ENCODE results near the gene TMEM201. TPM values are rescaled to one million over a fixed set of nuclear protein-coding genes. Genes with fewer than 3 reads are reported as not detected.
A peak's percentile ranks its signal among the peaks of the same experiment; 100 is the strongest.

TMEM201 gene
- total and polyA plus RNA-seq, 2 donors (not counting 3 experiments of a cell fraction or from before 2014, with no cell fraction given), result 8.3 to 24.8 TPM

DNA sequence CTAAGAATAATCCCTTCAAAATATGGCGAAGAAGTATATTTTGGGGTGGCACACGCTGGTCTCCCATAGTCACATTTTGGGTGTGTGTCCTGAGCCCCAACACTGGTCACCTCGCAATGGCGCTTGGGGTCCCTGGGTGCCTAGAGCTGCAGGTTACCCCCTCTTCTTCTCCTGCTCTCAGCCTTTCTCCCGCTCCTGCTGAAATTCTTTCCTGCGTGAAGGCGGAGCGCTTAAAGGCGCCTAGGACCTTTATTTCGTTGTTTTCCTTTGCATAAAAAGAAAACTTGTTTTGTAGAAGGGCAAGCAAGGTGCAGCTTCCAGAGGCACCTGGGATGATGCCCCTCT lies 62.5 kb downstream of the TMEM201 start:
- Histone ChIP-seq H3K4me2 (ENCODE audit: insufficient read depth, low read length) (no peak overlapping the region), H2AFZ (ENCODE audit: low read depth, low read length) (no peak overlapping the region), H3K9me3 (replicated peaks; ENCODE audit: control insufficient read depth, insufficient read depth, low read length) (no peaks in the 10 kb centered on the region), H3K4me3 (replicated peaks in 1 of 3; ENCODE audit: insufficient read depth in 1 of 3, low read depth in 1 of 3, low read length in 3 of 3) (no peak overlapping the region), H3K36me3 (ENCODE audit: control insufficient read depth in 2 of 2, extremely low read depth in 1 of 2, insufficient read depth in 2 of 2, low read length in 2 of 2) (no peaks in the 10 kb centered on the region), H3K27me3 (ENCODE audit: control insufficient read depth in 2 of 2, insufficient read depth in 2 of 2, low read length in 2 of 2) (peaks cover 33 to 39% of the 10 kb centered on the region in 2 experiments), H3K27ac (ENCODE audit: insufficient read depth, low read depth, low read length) (no peak overlapping the region), H3K79me2 (ENCODE audit: control insufficient read depth, insufficient read depth, low read length) (no peaks in the 10 kb centered on the region), H4K20me1 (replicated peaks; ENCODE audit: control insufficient read depth, extremely low read depth, insufficient read depth, low read length) (no peaks in the 10 kb centered on the region), H3K9me1 (replicated peaks; ENCODE audit: control insufficient read depth, extremely low read depth, insufficient read depth, low read length) (no peaks in the 10 kb centered on the region), H3K4me1 (ENCODE audit: control insufficient read depth, extremely low read depth, insufficient read depth, low read length) (peaks cover 7% of the 10 kb centered on the region), H3K9ac (replicated peaks; ENCODE audit: extremely low read depth, insufficient read depth, low read length) (no peak overlapping the region)
- dilution Hi-C loops (cut with MboI; ENCODE audit: extremely low pct_ligation_motif_present, low sequenced_read_pairs), result no loop called here
- TF ChIP-seq EZH2 (IDR thresholded peaks at IDR 0.05; ENCODE audit: borderline replicate concordance, low read depth, low read length, severe bottlenecking), result no peak
- no peak for TF ChIP-seq MYC (IDR thresholded peaks at IDR 0.05; ENCODE audit: low read depth, low read length)
- TF ChIP-seq POLR2A (IDR thresholded peaks at IDR 0.05; ENCODE audit: low read depth, low read length), result no peak
- TF ChIP-seq POLR2AphosphoS5 (IDR thresholded peaks at IDR 0.05; ENCODE audit: insufficient read depth, low read depth, low read length), result no peak
- no peak for TF ChIP-seq GATA2 (IDR thresholded peaks at IDR 0.05; ENCODE audit: insufficient read depth, insufficient read length, low read depth, low read length)
- no TSS peak for BruUV-seq (replicated peaks)
- no peak for FAIRE-seq
- ChIA-PET CTCF (interaction anchor here (0.5 to 1.7 kb wide), 3 partner anchors 52 to 61 kb away, joined by 3 to 5 read pairs (median 3); no protein-coding TSS in a partner anchor), POLR2A (no interaction called here)
- intact Hi-C loops (cut with micrococcal nuclease), result no loop called here
- DNase-seq (ENCODE audit: low read depth, low spot score), result no peak

DNA sequence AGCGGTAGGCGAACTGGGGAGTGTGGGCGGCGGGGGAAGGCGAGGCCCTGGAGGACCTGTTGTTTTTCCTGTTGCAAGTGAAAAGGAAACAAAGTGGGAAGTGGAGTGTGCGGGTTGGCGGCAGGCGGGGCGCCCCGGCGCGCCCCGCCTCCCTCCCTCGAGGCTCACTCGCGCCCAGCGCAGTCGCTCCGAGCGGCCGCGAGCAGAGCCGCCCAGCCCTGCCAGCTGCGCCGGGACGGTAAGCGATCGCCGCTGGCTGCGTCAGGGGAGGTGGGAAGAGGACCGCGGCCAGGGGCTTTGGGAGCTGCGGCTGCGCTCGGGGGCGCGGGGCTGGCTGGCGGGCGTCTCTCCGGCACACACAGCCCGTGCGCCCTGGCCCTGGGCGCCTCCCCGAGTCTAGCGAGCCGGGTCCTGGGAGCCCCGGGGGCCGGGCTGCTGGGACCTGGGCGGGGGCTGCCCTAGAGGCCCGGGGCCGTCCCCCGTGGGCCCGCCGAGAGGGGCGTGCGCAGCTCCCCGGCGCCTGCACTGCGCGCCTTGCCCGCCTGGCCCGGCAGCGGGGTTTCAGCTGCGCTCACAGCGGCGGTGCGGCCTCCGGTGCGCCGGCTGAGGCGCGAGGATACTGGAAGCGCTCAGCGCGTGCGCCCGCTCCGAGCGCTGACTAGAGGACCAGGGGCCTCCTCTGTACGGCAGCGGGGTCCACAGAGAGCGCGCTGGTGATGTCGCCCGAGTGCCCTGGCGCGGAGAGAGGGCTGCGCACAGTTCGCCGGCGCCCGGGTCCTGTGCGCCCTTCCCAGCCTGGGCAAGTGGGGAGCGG lies 63.1 kb downstream of the TMEM201 start, which contains the start of gene PIK3CD:
TSS of gene PIK3CD (plus strand) at position 167 of the 814 bp plus-strand sequence. CDS start 58,725 bp downstream, outside the sequence.
- TF ChIP-seq EZH2 (IDR thresholded peaks at IDR 0.05; ENCODE audit: borderline replicate concordance, low read depth, low read length, severe bottlenecking), result peak; percentile 58
- TF ChIP-seq MYC (IDR thresholded peaks at IDR 0.05; ENCODE audit: low read depth, low read length), result no peak
- TF ChIP-seq, protein P1, sequence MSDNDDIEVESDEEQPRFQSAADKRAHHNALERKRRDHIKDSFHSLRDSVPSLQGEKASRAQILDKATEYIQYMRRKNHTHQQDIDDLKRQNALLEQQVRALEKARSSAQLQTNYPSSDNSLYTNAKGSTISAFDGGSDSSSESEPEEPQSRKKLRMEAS (IDR thresholded peaks at IDR 0.05; ENCODE audit: insufficient read depth, insufficient read length), result no peak
- no peak within 1 kb of the TSS for H3K27ac ChIP-seq (ENCODE audit: insufficient read depth, low read depth, low read length)
- ChIA-PET CTCF (interaction anchor here (0.6 to 1.7 kb wide), 4 partner anchors 24 to 217 kb away, joined by 3 to 5 read pairs (median 3); no protein-coding TSS in a partner anchor), POLR2A (no interaction called here)
- H3K79me2 ChIP-seq (ENCODE audit: control insufficient read depth, insufficient read depth, low read length), result no peaks in the 10 kb centered on the region
- no peak within 1 kb of the TSS for H3K9ac ChIP-seq (replicated peaks; ENCODE audit: extremely low read depth, insufficient read depth, low read length)
- H4K20me1 ChIP-seq (replicated peaks; ENCODE audit: control insufficient read depth, extremely low read depth, insufficient read depth, low read length), result no peaks in the 10 kb centered on the region
- peaks cover 7% of the 10 kb centered on the region for H3K4me1 ChIP-seq (ENCODE audit: control insufficient read depth, extremely low read depth, insufficient read depth, low read length)
- peak within 1 kb of the TSS; percentile 33 for H2AFZ ChIP-seq (ENCODE audit: low read depth, low read length)
- intact Hi-C loops (cut with micrococcal nuclease), result no loop called here
- H3K9me1 ChIP-seq (replicated peaks; ENCODE audit: control insufficient read depth, extremely low read depth, insufficient read depth, low read length), result no peaks in the 10 kb centered on the region
- H3K36me3 ChIP-seq (ENCODE audit: control insufficient read depth in 2 of 2, extremely low read depth in 1 of 2, insufficient read depth in 2 of 2, low read length in 2 of 2), result no peaks in the 10 kb centered on the region
- no peak for DNase-seq (ENCODE audit: low read depth, low spot score)
- H3K9me3 ChIP-seq (replicated peaks; ENCODE audit: control insufficient read depth, insufficient read depth, low read length), result no peaks in the 10 kb centered on the region
- peaks cover 33 to 39% of the 10 kb centered on the region in 2 experiments for H3K27me3 ChIP-seq (ENCODE audit: control insufficient read depth in 2 of 2, insufficient read depth in 2 of 2, low read length in 2 of 2)
- peak within 1 kb of the TSS; percentile 55 for H3K4me2 ChIP-seq (ENCODE audit: insufficient read depth, low read length)
- dilution Hi-C loops (cut with MboI; ENCODE audit: extremely low pct_ligation_motif_present, low sequenced_read_pairs), result no loop called here
- peak within 1 kb of the TSS in 1 of 3 experiments; percentile 16 for H3K4me3 ChIP-seq (replicated peaks in 1 of 3; ENCODE audit: insufficient read depth in 1 of 3, low read depth in 1 of 3, low read length in 3 of 3)
- no peak for FAIRE-seq
- no TSS peak for BruUV-seq (replicated peaks)
